Spinal cord (tissue), 10 donors: ENCODE results near the gene ECHDC3. TPM values are rescaled to one million over a fixed set of nuclear protein-coding genes. Genes with fewer than 3 reads are reported as not detected.
A peak's percentile ranks its signal among the peaks of the same experiment; 100 is the strongest.

Source experiments
- DNase-seq, 6 donors: peaks; one replicate each; pipeline versions ENCODE4 v3.0.0 to v3.0.0-alpha.2; 2013 to 2015; ENCODE audit warnings: low spot score in 6 of 6, low read depth in 4 of 6
- H3K27ac ChIP-seq: one replicate; pipeline ENCODE4 v1.5.1; 2013; ENCODE audit warnings: low read depth, low read length, control low read depth
- H3K27me3 ChIP-seq: one replicate; pipeline ENCODE4 v1.6.1; 2013; ENCODE audit warnings: low read length; ENCODE audit not compliant: control insufficient read depth, insufficient read depth
- H3K36me3 ChIP-seq: one replicate; pipeline ENCODE4 v1.6.1; 2013; ENCODE audit warnings: low read length; ENCODE audit not compliant: control insufficient read depth, insufficient read depth
- H3K4me1 ChIP-seq: one replicate; pipeline ENCODE4 v1.6.1; 2013; ENCODE audit warnings: low read length; ENCODE audit not compliant: control insufficient read depth, insufficient read depth
- H3K4me3 ChIP-seq: one replicate; pipeline ENCODE4 v1.5.1; 2013; ENCODE audit warnings: low read depth, low read length, control low read depth
- H3K9me3 ChIP-seq: one replicate; pipeline ENCODE4 v1.6.1; 2013; ENCODE audit warnings: low read length; ENCODE audit not compliant: control insufficient read depth, insufficient read depth
- WGBS: methylation state at CpG from one replicate; pipeline ENCODE4 v1.1.5; 2013; ENCODE audit warnings: missing lambda C conversion rate; ENCODE audit not compliant: insufficient coverage; 5-methylcytosine and 5-hydroxymethylcytosine counted together
- long read RNA-seq, 4 donors: transcript quantifications; one replicate each; lab custom pipeline, GENCODE V29; 2026
- polyA plus RNA-seq, 2 donors: library from polyadenylated mRNA; unstranded; fragments of 120-200 nt; gene quantifications; one replicate each; pipeline ENCODE4 v1.2.1, GENCODE V29; 2013; ENCODE audit not compliant: insufficient read length in 2 of 2
- total RNA-seq, 2 donors: library from RNA; depleted of rRNA in 1 of 2; stranded (reverse); fragments of 120-200 nt in 1 of 2; fragments of >200 nt in 1 of 2; gene quantifications; one replicate each; pipeline versions ENCODE4 v1.2.3 to v1.2.4, GENCODE V29; 2013 to 2014
- donor health status: healthy.

Gene ECHDC3
- total RNA-seq (1 to 10 TPM; 2.4 to 5.9 TPM), polyA plus RNA-seq (1 to 10 TPM; 1.9 to 3.1 TPM)
- long read RNA-seq, donor 1, partial matches to known transcripts = 0 of 3 reads
- long read RNA-seq, donor 1, other reads (novel, unspliced or antisense) = 0 of 3 reads
- long read RNA-seq, donor 2 = 0 reads
- long read RNA-seq, donor 3, partial matches to known transcripts = 0 of 2 reads
- long read RNA-seq, donor 3, other reads (novel, unspliced or antisense) = 0 of 2 reads
- long read RNA-seq, donor 4, transcript ECHDC3-201 (5 exons, 1,649 nt) = major isoform, 12 of 13 reads
- long read RNA-seq, donor 4, partial matches to known transcripts = 0 of 13 reads
- long read RNA-seq, donor 4, other reads (novel, unspliced or antisense) = 0 of 13 reads

GRCh38 chr10:11742009-11742778, at the start of gene ECHDC3:
ECHDC3 (plus strand) TSS chr10:11742382; CDS start chr10:11742577, 195 bp downstream.
- DNase-seq = peak in 1 of 6 donors; percentile 26
- H3K36me3 ChIP-seq = no peaks in the 10 kb centered on the region
- H3K9me3 ChIP-seq = no peaks in the 10 kb centered on the region
- H3K4me1 ChIP-seq = peaks cover 11% of the 10 kb centered on the region
- peaks cover 3% of the 10 kb centered on the region for H3K27me3 ChIP-seq
- 1% methylated on average over 93 of the region's 93 CpGs for WGBS
- H3K27ac ChIP-seq = no peak within 1 kb of the TSS
- peak within 1 kb of the TSS; percentile 50 for H3K4me3 ChIP-seq

GRCh38 chr10:11693376-11693775, 48.8 kb upstream of the ECHDC3 start:
- Histone ChIP-seq H3K36me3 (no peaks in the 10 kb centered on the region), H3K4me1 (no peaks in the 10 kb centered on the region), H3K9me3 (no peaks in the 10 kb centered on the region), H3K27me3 (no peaks in the 10 kb centered on the region), H3K4me3 (no peak overlapping the region), H3K27ac (no peak overlapping the region)
- WGBS = 100% methylated on average over 5 of the region's 7 CpGs
- DNase-seq = no peak

- Histone ChIP-seq H3K36me3 (no peaks in the 10 kb centered on the region), H3K27me3 (no peaks in the 10 kb centered on the region), H3K4me3 (no peak overlapping the region), H3K4me1 (no peaks in the 10 kb centered on the region), H3K9me3 (no peaks in the 10 kb centered on the region), H3K27ac (no peak overlapping the region)
- WGBS = 84% methylated on average over 2 of the region's 2 CpGs
- DNase-seq = no peak
These were observed 46.4 kb upstream of the ECHDC3 start for GRCh38 chr10:11695779-11696178.

- no peak overlapping the region for H3K27ac ChIP-seq
- no peak overlapping the region for H3K4me3 ChIP-seq
- no peaks in the 10 kb centered on the region for H3K36me3 ChIP-seq
- no peaks in the 10 kb centered on the region for H3K9me3 ChIP-seq
- H3K4me1 ChIP-seq = no peaks in the 10 kb centered on the region
- WGBS = 75% methylated on average over 5 of the region's 6 CpGs
- no peaks in the 10 kb centered on the region for H3K27me3 ChIP-seq
- no peak for DNase-seq
These were observed 44.3 kb upstream of the ECHDC3 start for GRCh38 chr10:11697718-11698527.

GRCh38 chr10:11698691-11699549, 43.3 kb upstream of the ECHDC3 start:
- Histone ChIP-seq H3K27me3 (no peaks in the 10 kb centered on the region), H3K4me3 (no peak overlapping the region), H3K36me3 (no peaks in the 10 kb centered on the region), H3K27ac (no peak overlapping the region), H3K9me3 (no peaks in the 10 kb centered on the region), H3K4me1 (no peaks in the 10 kb centered on the region)
- 87% methylated on average over 3 of the region's 5 CpGs for WGBS
- no peak for DNase-seq

GRCh38 chr10:11699550-11700097, 42.6 kb upstream of the ECHDC3 start:
- no peaks in the 10 kb centered on the region for H3K27me3 ChIP-seq
- H3K9me3 ChIP-seq = no peaks in the 10 kb centered on the region
- peaks cover under 1% of the 10 kb centered on the region for H3K4me1 ChIP-seq
- no peak overlapping the region for H3K27ac ChIP-seq
- no peak for DNase-seq
- H3K36me3 ChIP-seq = no peaks in the 10 kb centered on the region
- no peak overlapping the region for H3K4me3 ChIP-seq
- 80% methylated on average over 13 of the region's 14 CpGs for WGBS

GRCh38 chr10:11700539-11700938, 41.6 kb upstream of the ECHDC3 start:
- H3K36me3 ChIP-seq = no peaks in the 10 kb centered on the region
- H3K4me3 ChIP-seq = no peak overlapping the region
- H3K9me3 ChIP-seq = no peaks in the 10 kb centered on the region
- 91% methylated on average over 6 of the region's 6 CpGs for WGBS
- H3K27me3 ChIP-seq = no peaks in the 10 kb centered on the region
- no peak overlapping the region for H3K27ac ChIP-seq
- H3K4me1 ChIP-seq = peaks cover 4% of the 10 kb centered on the region
- DNase-seq = no peak

GRCh38 chr10:11701451-11702095, 40.6 kb upstream of the ECHDC3 start:
- 91% methylated on average over 4 of the region's 6 CpGs for WGBS
- Histone ChIP-seq H3K27ac (no peak overlapping the region), H3K4me1 (peaks cover 4% of the 10 kb centered on the region), H3K4me3 (no peak overlapping the region), H3K9me3 (no peaks in the 10 kb centered on the region), H3K27me3 (no peaks in the 10 kb centered on the region), H3K36me3 (no peaks in the 10 kb centered on the region)
- no peak for DNase-seq
